ENCODE results near the gene TRHDE. TPM values are rescaled to one million over a fixed set of nuclear protein-coding genes. Genes with fewer than 3 reads are reported as not detected.

Gene TRHDE
- total RNA-seq, 2 donors from 2014 or later: 3.1 to 4.1 TPM

GRCh38 chr12:72368298-72368697 lies 96.1 kb downstream of the TRHDE start:
- intact Hi-C loops (cut with DNase I): no loop called here
- DNase-seq (ENCODE audit: low spot score): no peak
- Histone ChIP-seq H3K36me3 (no peaks in the 10 kb centered on the region), H3K27ac (no peak overlapping the region), H3K27me3 (replicated peaks; ENCODE audit: insufficient read depth) (no peaks in the 10 kb centered on the region), H3K4me1 (replicated peaks) (no peaks in the 10 kb centered on the region), H3K9me3 (no peaks in the 10 kb centered on the region), H3K4me3 (no peak overlapping the region)
- WGBS: 93% methylated on average over 1 of the region's 1 CpG
- no peak for TF ChIP-seq POLR2A (IDR thresholded peaks at IDR 0.05)
- TF ChIP-seq POLR2AphosphoS5 (IDR thresholded peaks at IDR 0.05): no peak
- no peak for TF ChIP-seq CTCF (IDR thresholded peaks at IDR 0.05)

- H3K9me3 ChIP-seq: no peaks in the 10 kb centered on the region
- WGBS: 60% methylated on average over 3 of the region's 3 CpGs
- TF ChIP-seq POLR2A (IDR thresholded peaks at IDR 0.05): no peak
- no peak for TF ChIP-seq CTCF (IDR thresholded peaks at IDR 0.05)
- TF ChIP-seq POLR2AphosphoS5 (IDR thresholded peaks at IDR 0.05): no peak
- no peaks in the 10 kb centered on the region for H3K4me1 ChIP-seq (replicated peaks)
- intact Hi-C loops (cut with DNase I): no loop called here
- no peak overlapping the region for H3K4me3 ChIP-seq
- H3K27ac ChIP-seq: no peak overlapping the region
- no peak for DNase-seq (ENCODE audit: low spot score)
- H3K27me3 ChIP-seq (replicated peaks; ENCODE audit: insufficient read depth): no peaks in the 10 kb centered on the region
- H3K36me3 ChIP-seq: no peaks in the 10 kb centered on the region
Observed at GRCh38 chr12:72368719-72369422, 96.7 kb downstream of the TRHDE start.

GRCh38 chr12:72369423-72369959 lies 97.3 kb downstream of the TRHDE start:
- H3K4me1 ChIP-seq (replicated peaks): no peaks in the 10 kb centered on the region
- intact Hi-C loops (cut with DNase I): no loop called here
- H3K27me3 ChIP-seq (replicated peaks; ENCODE audit: insufficient read depth): no peaks in the 10 kb centered on the region
- TF ChIP-seq CTCF (IDR thresholded peaks at IDR 0.05) (no peak), POLR2A (IDR thresholded peaks at IDR 0.05) (no peak), POLR2AphosphoS5 (IDR thresholded peaks at IDR 0.05) (no peak)
- H3K36me3 ChIP-seq: no peaks in the 10 kb centered on the region
- DNase-seq (ENCODE audit: low spot score): no peak
- no peak overlapping the region for H3K27ac ChIP-seq
- H3K9me3 ChIP-seq: no peaks in the 10 kb centered on the region
- H3K4me3 ChIP-seq: no peak overlapping the region
- 31% methylated on average over 4 of the region's 4 CpGs for WGBS

- no peak overlapping the region for H3K4me3 ChIP-seq
- intact Hi-C loops (cut with DNase I): no loop called here
- H3K36me3 ChIP-seq: no peaks in the 10 kb centered on the region
- 93% methylated on average over 2 of the region's 2 CpGs for WGBS
- no peak for TF ChIP-seq POLR2AphosphoS5 (IDR thresholded peaks at IDR 0.05)
- no peak for TF ChIP-seq POLR2A (IDR thresholded peaks at IDR 0.05)
- no peak for TF ChIP-seq CTCF (IDR thresholded peaks at IDR 0.05)
- H3K27me3 ChIP-seq (replicated peaks; ENCODE audit: insufficient read depth): no peaks in the 10 kb centered on the region
- no peak for DNase-seq (ENCODE audit: low spot score)
- H3K4me1 ChIP-seq (replicated peaks): no peaks in the 10 kb centered on the region
- no peak overlapping the region for H3K27ac ChIP-seq
- no peaks in the 10 kb centered on the region for H3K9me3 ChIP-seq
Observed at GRCh38 chr12:72380441-72380840, 108.3 kb downstream of the TRHDE start.

- no peaks in the 10 kb centered on the region for H3K9me3 ChIP-seq
- TF ChIP-seq POLR2A (IDR thresholded peaks at IDR 0.05) (no peak), POLR2AphosphoS5 (IDR thresholded peaks at IDR 0.05) (no peak), CTCF (IDR thresholded peaks at IDR 0.05) (no peak)
- H3K4me1 ChIP-seq (replicated peaks): no peaks in the 10 kb centered on the region
- DNase-seq (ENCODE audit: low spot score): no peak
- intact Hi-C loops (cut with DNase I): no loop called here
- H3K36me3 ChIP-seq: no peaks in the 10 kb centered on the region
- no peak overlapping the region for H3K27ac ChIP-seq
- H3K27me3 ChIP-seq (replicated peaks; ENCODE audit: insufficient read depth): no peaks in the 10 kb centered on the region
- no peak overlapping the region for H3K4me3 ChIP-seq
Observed at GRCh38 chr12:72388322-72388721, 116.2 kb downstream of the TRHDE start.

Measured in prostate gland (tissue), 2 donors.